HUES64 (cell line): ENCODE results near the gene PROX1.

Experiments used
- H3K27ac ChIP-seq: 2 replicates; pipeline ENCODE4 v1.7.0; 2013; ENCODE audit warnings: low read depth, low read length, inconsistent platforms
- H3K27me3 ChIP-seq: 2 replicates; pipeline ENCODE4 v1.6.1; 2013; ENCODE audit warnings: mild to moderate bottlenecking, low read length; ENCODE audit not compliant: insufficient read depth
- H3K36me3 ChIP-seq: 2 replicates; pipeline ENCODE4 v1.6.1; 2013; ENCODE audit warnings: mild to moderate bottlenecking, low read length; ENCODE audit not compliant: insufficient read depth
- H3K4me1 ChIP-seq: 2 replicates; pipeline ENCODE4 v1.6.1; 2013; ENCODE audit warnings: mild to moderate bottlenecking, low read length, moderate library complexity; ENCODE audit not compliant: insufficient read depth
- H3K4me3 ChIP-seq: 2 replicates; pipeline ENCODE4 v1.5.1; 2013; ENCODE audit warnings: mild to moderate bottlenecking, low read length, moderate library complexity
- H3K9ac ChIP-seq: 2 replicates; pipeline ENCODE4 v1.6.1; 2013; ENCODE audit warnings: mild to moderate bottlenecking, low read depth, low read length
- H3K9me3 ChIP-seq: 2 replicates; pipeline ENCODE4 v1.6.1; 2013; ENCODE audit warnings: low read depth, low read length; ENCODE audit not compliant: insufficient read depth
- WGBS: fragments of 150-250, 120-280 bp; methylation state at CpG from one replicate; pipeline ENCODE4 v1.1.7; 2013; ENCODE audit warnings: missing lambda C conversion rate; 5-methylcytosine and 5-hydroxymethylcytosine counted together

The PROX1 gene

GRCh38 chr1:214051786-214052185 lies 64.0 kb downstream of the PROX1 start:
- Histone ChIP-seq H3K4me1 (no peaks in the 10 kb centered on the region), H3K36me3 (no peaks in the 10 kb centered on the region), H3K27me3 (no peaks in the 10 kb centered on the region), H3K9ac (no peak overlapping the region), H3K27ac (no peak overlapping the region), H3K9me3 (0 out of 2 replicates have a peak, but pooled peaks cover 8% of the 10 kb centered on the region), H3K4me3 (no peak overlapping the region)
- 94% methylated on average over 3 of the region's 4 CpGs for WGBS

- no peak overlapping the region for H3K27ac ChIP-seq
- no peaks in the 10 kb centered on the region for H3K4me1 ChIP-seq
- H3K9me3 ChIP-seq = no peaks in the 10 kb centered on the region
- H3K9ac ChIP-seq = no peak overlapping the region
- no peaks in the 10 kb centered on the region for H3K36me3 ChIP-seq
- no peak overlapping the region for H3K4me3 ChIP-seq
- WGBS = 89% methylated on average over 5 of the region's 5 CpGs
- no peaks in the 10 kb centered on the region; the same call in 1 of the 2 replicates for H3K27me3 ChIP-seq
These were observed 70.3 kb downstream of the PROX1 start for GRCh38 chr1:214058076-214058475.

GRCh38 chr1:214066190-214066589 lies 78.4 kb downstream of the PROX1 start:
- no peaks in the 10 kb centered on the region for H3K36me3 ChIP-seq
- H3K9ac ChIP-seq = no peak overlapping the region
- no peaks in the 10 kb centered on the region for H3K9me3 ChIP-seq
- no peaks in the 10 kb centered on the region; the same call in 1 of the 2 replicates for H3K27me3 ChIP-seq
- H3K27ac ChIP-seq = no peak overlapping the region
- no peak overlapping the region for H3K4me3 ChIP-seq
- no peaks in the 10 kb centered on the region for H3K4me1 ChIP-seq
- WGBS = 93% methylated on average over 6 of the region's 6 CpGs

GRCh38 chr1:214066936-214067335 lies 79.2 kb downstream of the PROX1 start:
- no peak overlapping the region for H3K4me3 ChIP-seq
- H3K27me3 ChIP-seq = no peaks in the 10 kb centered on the region; the same call in 1 of the 2 replicates
- 87% methylated on average over 3 of the region's 3 CpGs for WGBS

GRCh38 chr1:214067397-214067796 lies 79.6 kb downstream of the PROX1 start:
- H3K9me3 ChIP-seq = no peaks in the 10 kb centered on the region
- no peak overlapping the region for H3K9ac ChIP-seq
- H3K4me1 ChIP-seq = no peaks in the 10 kb centered on the region
- no peak overlapping the region for H3K27ac ChIP-seq
- 93% methylated on average over 7 of the region's 7 CpGs for WGBS
- H3K27me3 ChIP-seq = no peaks in the 10 kb centered on the region; the same call in 1 of the 2 replicates
- no peak overlapping the region for H3K4me3 ChIP-seq
- no peaks in the 10 kb centered on the region for H3K36me3 ChIP-seq

More at GRCh38 chr1:214066936-214067335, 79.2 kb downstream of the PROX1 start:
- Histone ChIP-seq H3K9ac (no peak overlapping the region), H3K36me3 (no peaks in the 10 kb centered on the region), H3K27ac (no peak overlapping the region), H3K4me1 (no peaks in the 10 kb centered on the region), H3K9me3 (no peaks in the 10 kb centered on the region)

GRCh38 chr1:214067853-214068703 lies 80.3 kb downstream of the PROX1 start:
- Histone ChIP-seq H3K27ac (no peak overlapping the region), H3K4me1 (no peaks in the 10 kb centered on the region), H3K36me3 (no peaks in the 10 kb centered on the region), H3K9me3 (no peaks in the 10 kb centered on the region), H3K9ac (no peak overlapping the region), H3K27me3 (no peaks in the 10 kb centered on the region), H3K4me3 (no peak overlapping the region)
- 94% methylated on average over 11 of the region's 11 CpGs for WGBS

- Histone ChIP-seq H3K4me3 (no peak overlapping the region), H3K9ac (no peak overlapping the region), H3K4me1 (no peaks in the 10 kb centered on the region), H3K27me3 (no peaks in the 10 kb centered on the region), H3K36me3 (no peaks in the 10 kb centered on the region), H3K9me3 (no peaks in the 10 kb centered on the region), H3K27ac (no peak overlapping the region)
- 95% methylated on average over 1 of the region's 1 CpG for WGBS
These were observed 81.2 kb downstream of the PROX1 start for GRCh38 chr1:214068979-214069378.

- no peaks in the 10 kb centered on the region for H3K36me3 ChIP-seq
- no peak overlapping the region for H3K27ac ChIP-seq
- no peak overlapping the region for H3K4me3 ChIP-seq
- H3K4me1 ChIP-seq = 0 out of 2 replicates have a peak, but pooled peaks cover 4% of the 10 kb centered on the region
- no peaks in the 10 kb centered on the region for H3K9me3 ChIP-seq
- 93% methylated on average over 1 of the region's 1 CpG for WGBS
- H3K9ac ChIP-seq = no peak overlapping the region
- no peaks in the 10 kb centered on the region for H3K27me3 ChIP-seq
These were observed 83.7 kb downstream of the PROX1 start for GRCh38 chr1:214071469-214071868.

- Histone ChIP-seq H3K27ac (no peak overlapping the region), H3K9me3 (no peaks in the 10 kb centered on the region), H3K4me1 (0 out of 2 replicates have a peak, but pooled peaks cover 4% of the 10 kb centered on the region), H3K4me3 (no peak overlapping the region), H3K27me3 (no peaks in the 10 kb centered on the region), H3K9ac (no peak overlapping the region), H3K36me3 (no peaks in the 10 kb centered on the region)
- 91% methylated on average over 10 of the region's 10 CpGs for WGBS
These were observed 84.8 kb downstream of the PROX1 start for GRCh38 chr1:214072426-214073157.

GRCh38 chr1:214074477-214074876 lies 86.7 kb downstream of the PROX1 start:
- Histone ChIP-seq H3K4me1 (peaks cover 12% of the 10 kb centered on the region), H3K9me3 (no peaks in the 10 kb centered on the region), H3K27ac (no peak overlapping the region), H3K9ac (no peak overlapping the region), H3K4me3 (no peak overlapping the region), H3K36me3 (no peaks in the 10 kb centered on the region), H3K27me3 (no peaks in the 10 kb centered on the region)
- 86% methylated on average over 1 of the region's 1 CpG for WGBS

- no peak overlapping the region for H3K27ac ChIP-seq
- WGBS = 89% methylated on average over 5 of the region's 5 CpGs
These were observed 87.7 kb downstream of the PROX1 start for GRCh38 chr1:214075305-214075998.

More at GRCh38 chr1:214075305-214075998, 87.7 kb downstream of the PROX1 start:
- no peak overlapping the region for H3K4me3 ChIP-seq
- H3K27me3 ChIP-seq = no peaks in the 10 kb centered on the region
- no peak overlapping the region for H3K9ac ChIP-seq
- no peaks in the 10 kb centered on the region for H3K36me3 ChIP-seq
- peaks cover 12% of the 10 kb centered on the region for H3K4me1 ChIP-seq
- no peaks in the 10 kb centered on the region for H3K9me3 ChIP-seq
